Type B pancreatic cell (in vitro differentiated cells): ENCODE data around the gene MTG1. TPM values are rescaled to one million over a fixed set of nuclear protein-coding genes. Genes with fewer than 3 reads are reported as not detected.
"Not testable (repeated sequence)": the region's sequence is repeated elsewhere in the genome, so short reads cannot be mapped to it uniquely, and the experiment has no call there.

ENCODE experiments used
- DNase-seq: peaks from one replicate; pipeline ENCODE4 v3.0.0; 2021; ENCODE audit warnings: mixed read lengths; ENCODE audit not compliant: unreplicated experiment; ENCODE audit errors: extremely low spot score
- H3K27ac Mint-ChIP-seq: 2 replicates; pipeline ENCODE4 v1.8.0; 2021; ENCODE audit warnings: mild to moderate bottlenecking, mixed read lengths
- H3K27me3 Mint-ChIP-seq: 2 replicates; pipeline ENCODE4 v1.8.0; 2021; ENCODE audit warnings: mixed read lengths
- H3K36me3 Mint-ChIP-seq: 2 replicates; pipeline ENCODE4 v1.8.0; 2021; ENCODE audit warnings: mixed read lengths
- H3K4me1 Mint-ChIP-seq: one replicate; pipeline ENCODE4 v1.8.0; 2021; ENCODE audit warnings: mixed read lengths; ENCODE audit not compliant: unreplicated experiment
- H3K4me3 Mint-ChIP-seq: 2 replicates; pipeline ENCODE4 v1.8.0; 2021; ENCODE audit warnings: mild to moderate bottlenecking, mixed read lengths
- H3K9me3 Mint-ChIP-seq: 2 replicates; pipeline ENCODE4 v1.8.0; 2021; ENCODE audit warnings: mixed read lengths
- CTCF ChIP-seq: fragments of 200-600 bp; sonication (generic); conservative IDR thresholded peaks from 2 replicates; pipeline ENCODE4 v1.5.0; 2021; ENCODE audit warnings: antibody characterized with exemption, mild to moderate bottlenecking
- total RNA-seq: library from RNA; stranded (reverse); gene quantifications from 2 replicates; pipeline ENCODE4 v1.2.1, GENCODE V29; 2021; ENCODE audit warnings: low replicate concordance

MTG1 gene
- total RNA-seq, 1 donor from 2014 or later = 89.6 TPM

- DNase-seq, H3K4me1 Mint-ChIP-seq, H3K9me3 Mint-ChIP-seq, H3K27ac Mint-ChIP-seq, H3K4me3 Mint-ChIP-seq, H3K36me3 Mint-ChIP-seq, H3K27me3 Mint-ChIP-seq: not testable (repeated sequence)
These were observed 38.8 kb downstream of the MTG1 start for GRCh38 chr10:133432789-133433188.

GRCh38 chr10:133438711-133439273 lies 44.8 kb downstream of the MTG1 start:
- Mint-ChIP-seq H3K9me3 (peaks cover 11% of the 10 kb centered on the region), H3K4me3 (no peak overlapping the region), H3K4me1 (no peaks in the 10 kb centered on the region)

DNA sequence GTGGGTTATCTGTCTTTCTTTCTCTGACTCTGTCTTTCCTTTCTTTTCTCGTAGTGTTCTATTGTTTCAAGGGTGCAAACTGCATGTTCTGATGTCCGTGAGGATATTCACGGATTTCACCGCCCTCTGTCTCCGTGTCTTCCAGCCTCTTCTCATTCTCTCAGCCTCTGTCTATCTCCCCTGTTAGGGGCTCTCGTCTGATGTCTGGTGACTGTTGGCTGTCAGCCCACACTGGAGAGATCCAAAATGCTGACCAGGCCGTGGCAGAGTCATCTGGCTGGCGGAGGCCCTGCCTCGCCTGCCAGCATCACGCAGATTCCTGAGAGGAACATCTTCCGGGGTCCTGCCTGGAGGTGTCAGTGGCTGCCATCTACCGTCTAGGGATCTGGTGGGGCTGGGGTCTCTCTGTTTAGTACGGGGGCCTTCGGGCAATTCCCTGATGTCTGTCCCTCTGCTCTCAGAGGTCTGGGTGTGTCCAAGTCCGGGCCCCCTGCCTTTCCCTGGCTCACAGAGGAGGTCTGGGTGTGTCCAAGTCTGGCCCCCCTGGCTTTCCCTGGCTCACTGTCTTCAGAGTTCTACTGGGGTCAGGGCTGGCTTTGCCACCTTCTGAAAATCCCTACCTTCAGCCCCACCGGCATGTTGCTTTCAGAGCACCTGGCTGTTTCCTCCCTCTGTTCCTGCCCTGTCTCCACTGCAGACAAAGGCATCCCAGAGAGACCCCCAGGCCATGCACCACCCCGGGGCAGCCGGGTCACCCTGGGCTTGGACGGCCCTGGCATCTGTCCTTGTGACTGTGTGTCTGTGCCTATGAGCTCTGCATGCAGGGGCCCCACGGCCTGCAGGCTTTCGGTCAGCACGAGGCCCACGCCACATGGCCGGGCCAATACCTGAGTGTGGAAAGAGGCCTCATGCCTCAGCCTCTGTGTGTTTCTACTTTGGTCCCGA lies 45.8 kb downstream of the MTG1 start:
- DNase-seq = peak; percentile 67
- TF ChIP-seq CTCF = no peak
- Mint-ChIP-seq H3K4me1 (no peaks in the 10 kb centered on the region), H3K27ac (no peak overlapping the region), H3K27me3 (no peaks in the 10 kb centered on the region), H3K4me3 (no peak overlapping the region), H3K9me3 (peaks cover 11% of the 10 kb centered on the region), H3K36me3 (peaks cover 4% of the 10 kb centered on the region)

More at GRCh38 chr10:133438711-133439273, 44.8 kb downstream of the MTG1 start:
- DNase-seq = peak; percentile 44
- Mint-ChIP-seq H3K27ac (no peak overlapping the region), H3K36me3 (peaks cover 4% of the 10 kb centered on the region), H3K27me3 (no peaks in the 10 kb centered on the region)
- TF ChIP-seq CTCF = no peak

- Mint-ChIP-seq H3K9me3 (peaks cover 11% of the 10 kb centered on the region), H3K36me3 (peaks cover 4% of the 10 kb centered on the region), H3K27ac (no peak overlapping the region), H3K4me3 (no peak overlapping the region), H3K4me1 (no peaks in the 10 kb centered on the region), H3K27me3 (no peaks in the 10 kb centered on the region)
- no peak for TF ChIP-seq CTCF
- DNase-seq = peak; percentile 56
These were observed 46.8 kb downstream of the MTG1 start for GRCh38 chr10:133440633-133441285.

GRCh38 chr10:133441356-133441755 lies 47.4 kb downstream of the MTG1 start:
- not testable (repeated sequence) for H3K36me3 Mint-ChIP-seq, H3K4me3 Mint-ChIP-seq, H3K27ac Mint-ChIP-seq, H3K27me3 Mint-ChIP-seq, H3K4me1 Mint-ChIP-seq
- DNase-seq = peak; percentile 45
- H3K9me3 Mint-ChIP-seq = peaks cover 11% of the 10 kb centered on the region

- Mint-ChIP-seq H3K4me3 (no peak overlapping the region), H3K27ac (no peak overlapping the region), H3K27me3 (no peaks in the 10 kb centered on the region), H3K9me3 (peaks cover 14% of the 10 kb centered on the region), H3K4me1 (no peaks in the 10 kb centered on the region), H3K36me3 (peaks cover 4% of the 10 kb centered on the region)
- TF ChIP-seq CTCF = no peak
- DNase-seq = peak; percentile 31
These were observed 47.8 kb downstream of the MTG1 start for GRCh38 chr10:133441780-133442179.
